H1 (cell line): Measurements from ENCODE around the gene CFAP210. TPM values are rescaled to one million over a fixed set of nuclear protein-coding genes. Genes with fewer than 3 reads are reported as not detected.

ENCODE experiments used
- ATF2 ChIP-seq: IDR thresholded peaks from 2 replicates; pipeline ENCODE4 v1.6.1; 2012; ENCODE audit warnings: low read length, inconsistent platforms
- ATF3 ChIP-seq: IDR thresholded peaks from 2 replicates; pipeline ENCODE4 v1.6.1; 2011; ENCODE audit warnings: low read depth, mild to moderate bottlenecking, low read length; ENCODE audit not compliant: insufficient read depth
- CHD1 ChIP-seq: IDR thresholded peaks from 2 replicates; pipeline ENCODE4 v1.6.1; 2012; ENCODE audit warnings: low read depth, low read length, improper control_type of control experiment
- CHD7 ChIP-seq: fragments of 300-600 bp; sonication (generic); IDR thresholded peaks from 2 replicates; pipeline ENCODE4 v1.7.1; 2012; ENCODE audit warnings: low read length, moderate library complexity, mild to moderate bottlenecking, inconsistent platforms; ENCODE audit not compliant: insufficient replicate concordance
- CREB1 ChIP-seq: IDR thresholded peaks from 2 replicates; pipeline ENCODE4 v1.6.1; 2012; ENCODE audit warnings: inconsistent platforms
- GABPA ChIP-seq: IDR thresholded peaks from 2 replicates; pipeline ENCODE4 v1.6.1; 2011; ENCODE audit warnings: mild to moderate bottlenecking, low read length, moderate library complexity, borderline replicate concordance; ENCODE audit not compliant: insufficient read depth
- KDM5A ChIP-seq: fragments of 200-600 bp; IDR thresholded peaks from 2 replicates; pipeline ENCODE4 v1.7.1; 2012; ENCODE audit warnings: mild to moderate bottlenecking, low read length, inconsistent platforms, mixed read lengths
- RXRA ChIP-seq: IDR thresholded peaks from 2 replicates; pipeline ENCODE4 v1.6.1; 2011; ENCODE audit warnings: low read depth, mild to moderate bottlenecking, low read length, moderate library complexity; ENCODE audit not compliant: insufficient read depth
- SP4 ChIP-seq: IDR thresholded peaks from 2 replicates; pipeline ENCODE4 v1.6.1; 2012; ENCODE audit warnings: low read length, inconsistent platforms
- SRF ChIP-seq: IDR thresholded peaks from 2 replicates; pipeline ENCODE4 v1.6.1; 2011; ENCODE audit warnings: mild to moderate bottlenecking, low read depth, low read length, moderate library complexity
- polyA plus RNA-seq, 7 experiments: library from polyadenylated mRNA; depleted of rRNA in 3 of 7; stranded (reverse) in 5 of 7; unstranded in 2 of 7; fragments of >200 nt in 5 of 7; fragments of 200-250 nt in 2 of 7; gene quantifications; 1 replicate in 5 of 7; 2 replicates in 1 of 7; 4 replicates in 1 of 7; pipeline versions ENCODE4 v1.2.1 to v1.2.3, GENCODE V29; 2011 to 2013; ENCODE audit warnings: missing spikeins in 2 of 7, mixed read lengths in 2 of 7
- total RNA-seq: library from RNA; stranded (reverse); fragmentation: NEBNext Ultra II Directional; extraction: Animal tissue kit (Norgen Biotek cat#: 25700); gene quantifications from 2 replicates; pipeline ENCODE4 v1.2.1, GENCODE V29; 2021

CFAP210 gene
- total and polyA plus RNA-seq, 2 of the 8 experiments (the other 6 are each of a cell fraction or from before 2014, with no cell fraction given) = 0.06 to 0.37 TPM

GRCh38 chr2:169717691-169718063, 23.5 kb upstream of the CFAP210 start (continued):
- TF ChIP-seq CHD7 = no peak
- TF ChIP-seq ATF2 = no peak
- no peak for TF ChIP-seq CREB1
- no peak for TF ChIP-seq RXRA
- TF ChIP-seq CHD1 = no peak
- no peak for TF ChIP-seq SP4
- TF ChIP-seq ATF3 = no peak
- no peak for TF ChIP-seq SRF
- TF ChIP-seq GABPA = no peak
- no peak for TF ChIP-seq KDM5A
